Esophagus muscularis mucosa (tissue), 4 donors: ENCODE measurements around the gene CNBD2. TPM values are rescaled to one million over a fixed set of nuclear protein-coding genes. Genes with fewer than 3 reads are reported as not detected.
A peak's percentile ranks its signal among the peaks of the same experiment; 100 is the strongest.
"Not testable (repeated sequence)": the region's sequence is repeated elsewhere in the genome, so short reads cannot be mapped to it uniquely, and the experiment has no call there.

ENCODE experiments used
- DNase-seq: peaks from one replicate; pipeline ENCODE4 v3.0.0-alpha.2; 2017; ENCODE audit errors: extremely low spot score
- H3K27ac ChIP-seq, 4 donors: fragments of 200-600 bp; sonication (generic); replicated peaks in 1 of 4; 1 replicate in 3 of 4; 2 replicates in 1 of 4; pipeline ENCODE4 v1.5.1; 2016 to 2019; ENCODE audit warnings: mild to moderate bottlenecking in 1 of 4
- H3K27me3 ChIP-seq, 4 donors: fragments of 200-600 bp; sonication (generic); one replicate each; pipeline versions ENCODE4 v1.5.1 to v1.6.0; 2016 to 2019
- H3K36me3 ChIP-seq, 4 donors: fragments of 200-600 bp; sonication (generic); one replicate each; pipeline ENCODE4 v1.5.1; 2016 to 2019
- H3K4me1 ChIP-seq, 4 donors: fragments of 200-600 bp; sonication (generic); one replicate each; pipeline ENCODE4 v1.5.1; 2016 to 2019
- H3K4me3 ChIP-seq, 4 donors: fragments of 200-600 bp; sonication (generic); 1 replicate in 2 of 4; 2 replicates in 2 of 4; pipeline ENCODE4 v1.5.1; 2016 to 2019; ENCODE audit warnings: mild to moderate bottlenecking in 4 of 4, moderate library complexity in 1 of 4
- H3K9me3 ChIP-seq, 4 donors: fragments of 200-600 bp; sonication (generic); 1 replicate in 3 of 4; 2 replicates in 1 of 4; pipeline ENCODE4 v1.5.1; 2016 to 2019
- EP300 ChIP-seq: sonication (generic); formaldehyde crosslinking; IDR thresholded peaks from one replicate; pipeline ENCODE4 v1.6.1; 2017; ENCODE audit warnings: antibody characterized with exemption
- POLR2A ChIP-seq: fragments of 450-650 bp; IDR thresholded peaks from one replicate; pipeline ENCODE4 v1.6.1; 2017; ENCODE audit warnings: antibody characterized with exemption, moderate library complexity, mild to moderate bottlenecking, low read depth
- POLR2AphosphoS5 ChIP-seq, 2 donors: sonication (generic); formaldehyde crosslinking; IDR thresholded peaks; one replicate each; pipeline ENCODE4 v1.6.1; 2017; ENCODE audit warnings: antibody characterized with exemption in 2 of 2
- WGBS: methylation state at CpG from one replicate; pipeline ENCODE4 v1.1.5; 2018; 5-methylcytosine and 5-hydroxymethylcytosine counted together
- intact Hi-C: fragments of 100-400 bp; cut with DNase I; formaldehyde crosslinking; loops from one replicate; pipeline ENCODE4 v1.15.1; 2023
- total RNA-seq, 4 donors: library from RNA; depleted of rRNA; stranded (reverse); fragments of >200 nt; gene quantifications; one replicate each; pipeline versions ENCODE4 v1.1.0 to v1.2.1, GENCODE V29; 2016
- TF ChIP-seq, protein P1 (sequence below), 3 experiments: fragments of 200-600 bp in 2 of 3; fragments of 450-650 bp in 1 of 3; sonication (generic) in 2 of 3; IDR thresholded peaks; one replicate each; pipeline ENCODE4 v1.5.1; 2017 to 2019; ENCODE audit warnings: antibody characterized with exemption in 3 of 3, mild to moderate bottlenecking in 2 of 3, moderate library complexity in 1 of 3

CNBD2 gene
- total RNA-seq, 4 donors from 2014 or later: 4.2 to 7.1 (median 4.7) TPM

DNA sequence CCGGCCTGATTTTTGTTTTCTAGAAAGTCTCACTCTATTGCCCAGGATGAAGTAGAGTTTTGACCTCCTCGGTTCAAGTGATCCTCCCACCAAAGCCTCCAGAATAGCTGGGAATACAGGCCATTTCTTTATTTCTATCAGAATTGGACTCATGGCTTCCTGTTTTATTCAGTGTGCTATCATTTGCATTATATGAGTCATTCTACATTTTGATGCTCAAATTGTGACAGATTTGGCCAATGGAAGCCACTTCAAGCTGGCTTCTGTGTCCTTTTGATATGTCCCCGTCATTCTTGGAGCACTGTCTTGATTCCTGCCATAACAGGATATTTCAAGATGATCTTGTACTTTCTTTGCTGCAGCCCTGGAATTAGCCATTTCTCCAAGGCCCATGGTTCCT lies 75.1 kb downstream of the CNBD2 start:
- Histone ChIP-seq H3K9me3 (no peaks in the 10 kb centered on the region), H3K4me3 (no peak overlapping the region), H3K4me1 (peaks cover 22 to 30% (median 26%) of the 10 kb centered on the region in 4 donors), H3K27ac (no peak overlapping the region), H3K27me3 (no peaks in the 10 kb centered on the region), H3K36me3 (peaks cover 0 to 19% (median 8%) of the 10 kb centered on the region in 4 donors)
- WGBS: 94% methylated on average over 3 of the region's 3 CpGs
- intact Hi-C loops: no loop called here
- TF ChIP-seq, protein P1, sequence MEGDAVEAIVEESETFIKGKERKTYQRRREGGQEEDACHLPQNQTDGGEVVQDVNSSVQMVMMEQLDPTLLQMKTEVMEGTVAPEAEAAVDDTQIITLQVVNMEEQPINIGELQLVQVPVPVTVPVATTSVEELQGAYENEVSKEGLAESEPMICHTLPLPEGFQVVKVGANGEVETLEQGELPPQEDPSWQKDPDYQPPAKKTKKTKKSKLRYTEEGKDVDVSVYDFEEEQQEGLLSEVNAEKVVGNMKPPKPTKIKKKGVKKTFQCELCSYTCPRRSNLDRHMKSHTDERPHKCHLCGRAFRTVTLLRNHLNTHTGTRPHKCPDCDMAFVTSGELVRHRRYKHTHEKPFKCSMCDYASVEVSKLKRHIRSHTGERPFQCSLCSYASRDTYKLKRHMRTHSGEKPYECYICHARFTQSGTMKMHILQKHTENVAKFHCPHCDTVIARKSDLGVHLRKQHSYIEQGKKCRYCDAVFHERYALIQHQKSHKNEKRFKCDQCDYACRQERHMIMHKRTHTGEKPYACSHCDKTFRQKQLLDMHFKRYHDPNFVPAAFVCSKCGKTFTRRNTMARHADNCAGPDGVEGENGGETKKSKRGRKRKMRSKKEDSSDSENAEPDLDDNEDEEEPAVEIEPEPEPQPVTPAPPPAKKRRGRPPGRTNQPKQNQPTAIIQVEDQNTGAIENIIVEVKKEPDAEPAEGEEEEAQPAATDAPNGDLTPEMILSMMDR (IDR thresholded peaks at IDR 0.05): no peak
- TF ChIP-seq POLR2AphosphoS5 (IDR thresholded peaks at IDR 0.05) (no peak), EP300 (no peak), POLR2A (no peak)
- DNase-seq: no peak

DNA sequence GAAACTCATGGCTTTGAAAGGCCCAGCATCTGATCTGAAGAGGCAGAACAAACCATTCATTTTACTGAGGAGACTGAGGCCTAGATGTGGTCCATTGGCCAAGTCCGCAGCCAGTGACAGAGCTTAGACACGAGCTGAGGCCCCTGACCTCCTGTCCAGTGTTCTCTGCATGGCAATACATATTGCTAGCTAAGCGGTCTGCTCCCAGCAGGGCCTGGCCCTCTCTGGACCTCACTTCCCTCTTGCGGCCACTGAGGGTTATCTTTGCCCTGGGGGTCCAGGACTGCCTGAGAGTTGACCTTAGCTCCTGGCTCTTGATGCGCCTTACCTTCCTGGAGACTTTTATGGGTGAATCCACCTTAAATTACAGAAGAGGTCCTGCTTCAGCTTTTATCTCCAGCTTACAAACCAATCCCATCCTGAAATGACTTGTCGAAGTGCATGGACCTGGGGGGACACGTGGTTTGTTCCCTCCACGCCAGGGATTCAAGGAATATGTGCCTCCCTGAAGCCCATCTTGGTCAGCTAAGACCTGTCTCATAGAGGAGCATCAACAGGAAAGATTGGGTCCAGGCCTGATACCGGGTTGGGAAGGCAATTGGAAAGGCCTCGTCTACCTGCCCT lies 75.6 kb downstream of the CNBD2 start:
- Histone ChIP-seq H3K27ac (no peak overlapping the region), H3K4me3 (no peak overlapping the region), H3K4me1 (peaks cover 27 to 35% (median 31%) of the 10 kb centered on the region in 4 donors), H3K9me3 (no peaks in the 10 kb centered on the region), H3K36me3 (peaks cover 0 to 19% (median 8%) of the 10 kb centered on the region in 4 donors), H3K27me3 (no peaks in the 10 kb centered on the region)
- TF ChIP-seq POLR2AphosphoS5 (IDR thresholded peaks at IDR 0.05): no peak
- TF ChIP-seq EP300: no peak
- TF ChIP-seq POLR2A: no peak
- TF ChIP-seq, protein P1 (IDR thresholded peaks at IDR 0.05): no peak
- intact Hi-C loops: no loop called here
- DNase-seq: no peak
- WGBS: 96% methylated on average over 8 of the region's 10 CpGs

DNA sequence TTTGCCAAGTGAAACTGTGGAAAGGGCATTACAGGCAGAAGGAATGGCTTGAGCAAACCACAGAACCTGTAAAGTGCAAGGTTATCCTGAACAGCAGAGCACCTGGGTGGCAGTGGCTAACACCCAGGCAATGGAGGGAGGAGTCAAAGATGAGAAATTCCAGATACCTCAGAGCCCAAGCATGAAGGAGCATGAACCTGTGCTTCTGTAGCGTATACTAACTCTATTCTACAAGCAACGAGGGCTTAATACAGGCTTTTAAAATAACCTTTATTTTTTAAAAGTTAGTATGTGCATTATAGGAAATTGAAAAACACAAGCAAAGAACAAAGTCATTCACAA lies 77.0 kb downstream of the CNBD2 start:
- no peaks in the 10 kb centered on the region for H3K9me3 ChIP-seq
- WGBS: 71% methylated on average over 2 of the region's 2 CpGs
- DNase-seq: no peak
- H3K4me3 ChIP-seq: no peak overlapping the region
- no peaks in the 10 kb centered on the region for H3K27me3 ChIP-seq
- TF ChIP-seq EP300 (no peak), POLR2A (no peak), POLR2AphosphoS5 (IDR thresholded peaks at IDR 0.05) (no peak)
- TF ChIP-seq, protein P1 (IDR thresholded peaks at IDR 0.05): no peak
- peaks cover 27 to 39% (median 31%) of the 10 kb centered on the region in 4 donors for H3K4me1 ChIP-seq
- H3K27ac ChIP-seq: no peak overlapping the region
- peaks cover 0 to 19% (median 8%) of the 10 kb centered on the region in 4 donors for H3K36me3 ChIP-seq
- intact Hi-C loops: no loop called here

DNA sequence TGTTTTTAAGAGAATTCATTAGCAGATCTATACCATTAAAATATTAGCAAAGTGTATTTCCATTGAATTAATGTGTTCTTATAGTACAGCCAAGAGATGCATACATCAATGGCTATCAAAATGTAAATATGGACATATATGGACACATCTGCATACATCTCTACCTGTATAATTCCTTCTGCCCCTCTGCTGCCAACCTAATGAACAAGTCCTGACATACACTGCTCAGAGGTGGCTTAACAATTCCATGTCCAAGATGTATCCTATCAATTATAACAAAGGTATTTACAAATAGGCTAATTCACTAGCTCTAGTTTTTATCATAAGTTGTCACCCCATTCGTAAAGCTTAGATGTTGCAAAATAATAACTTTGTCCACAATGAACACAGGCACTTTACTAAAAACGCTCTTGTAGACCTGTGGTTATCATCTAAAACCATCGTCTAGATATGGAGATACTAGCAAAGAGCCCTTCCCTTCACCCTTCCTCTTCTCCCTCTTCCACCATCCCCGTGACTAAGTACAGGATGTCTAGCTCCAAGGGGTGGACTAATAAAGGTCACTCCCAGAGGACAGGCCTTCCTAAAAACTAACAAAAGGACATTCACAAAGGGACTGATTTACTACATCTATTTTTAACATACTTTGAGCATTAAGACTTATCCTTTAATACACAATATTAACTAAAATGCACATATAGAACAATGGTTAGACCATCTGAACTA lies 77.8 kb downstream of the CNBD2 start:
- H3K27me3 ChIP-seq, H3K9me3 ChIP-seq, H3K27ac ChIP-seq, DNase-seq, H3K4me3 ChIP-seq, intact Hi-C loops: not testable (repeated sequence)
- 67% methylated on average over 4 of the region's 4 CpGs for WGBS
- Histone ChIP-seq H3K4me1 (peaks cover 27 to 42% (median 35%) of the 10 kb centered on the region in 4 donors), H3K36me3 (peaks cover 0 to 19% (median 8%) of the 10 kb centered on the region in 4 donors)

DNA sequence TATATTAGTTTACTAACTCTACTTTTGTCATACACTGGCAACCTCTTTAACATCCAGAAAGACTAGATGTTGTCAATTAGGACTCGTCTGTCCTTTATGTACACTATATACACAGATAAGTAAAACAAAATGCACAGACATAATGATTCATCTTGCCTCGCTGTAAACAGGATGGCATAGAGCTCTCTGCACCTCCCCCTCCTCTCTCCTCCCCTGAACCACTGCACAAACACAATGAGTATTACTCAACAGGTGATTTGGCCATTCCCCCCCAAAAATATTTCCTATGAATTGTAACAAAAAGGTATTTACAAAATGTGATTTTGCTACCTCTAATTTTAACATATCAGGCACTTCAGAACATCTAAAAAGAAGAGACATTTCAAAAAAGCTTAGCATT lies 81.0 kb downstream of the CNBD2 start:
- Histone ChIP-seq H3K27ac (peak overlapping the region in 1 of 4 donors; percentile 98), H3K36me3 (peaks cover 0 to 11% (median 6%) of the 10 kb centered on the region in 4 donors), H3K4me1 (peaks cover 27 to 46% (median 39%) of the 10 kb centered on the region in 4 donors), H3K4me3 (peak overlapping the region; percentile 73 to 100 (median 98))
- WGBS: 0% methylated on average over 2 of the region's 2 CpGs
- H3K27me3 ChIP-seq, DNase-seq, intact Hi-C loops, H3K9me3 ChIP-seq: not testable (repeated sequence)
